ENCODE results near the gene CDK14. TPM values are rescaled to one million over a fixed set of nuclear protein-coding genes. Genes with fewer than 3 reads are reported as not detected.

CDK14 gene
- total RNA-seq, 6 donors from 2014 or later: 21.7 to 53.4 (median 37.1) TPM

- Histone ChIP-seq H3K36me3 (no peaks in the 10 kb centered on the region), H3K9me3 (no peaks in the 10 kb centered on the region), H3K4me1 (peaks cover 0 to 4% (median 2%) of the 10 kb centered on the region in 4 donors), H3K4me3 (no peak overlapping the region), H3K27ac (no peak overlapping the region), H3K27me3 (no peaks in the 10 kb centered on the region)
- ATAC-seq (ENCODE audit: low FRiP score in 2 of 2) (no peak), DNase-seq (no peak)
- 76 to 93% methylated on average over 1 of the region's 1 CpG for WGBS, 2 donors
- TF ChIP-seq EP300 (IDR thresholded peaks at IDR 0.05) (no peak), POLR2AphosphoS5 (IDR thresholded peaks at IDR 0.05) (no peak), CTCF (IDR thresholded peaks at IDR 0.05) (no peak), POLR2A (IDR thresholded peaks at IDR 0.05) (no peak)
Observed at GRCh38 chr7:90689260-90689659, 93.1 kb downstream of the CDK14 start.

- 81 to 82% methylated on average over 3 of the region's 3 CpGs for WGBS, 2 donors
Observed at GRCh38 chr7:90690159-90690858, 94.2 kb downstream of the CDK14 start.

GRCh38 chr7:90692396-90692795 lies 96.3 kb downstream of the CDK14 start:
- TF ChIP-seq EP300 (IDR thresholded peaks at IDR 0.05) (no peak), CTCF (IDR thresholded peaks at IDR 0.05) (no peak), POLR2A (IDR thresholded peaks at IDR 0.05) (no peak), POLR2AphosphoS5 (IDR thresholded peaks at IDR 0.05) (no peak)
- Histone ChIP-seq H3K4me3 (no peak overlapping the region), H3K36me3 (no peaks in the 10 kb centered on the region), H3K9me3 (no peaks in the 10 kb centered on the region), H3K4me1 (peaks cover 0 to 4% (median 0%) of the 10 kb centered on the region in 4 donors), H3K27ac (no peak overlapping the region), H3K27me3 (no peaks in the 10 kb centered on the region)
- ATAC-seq (ENCODE audit: low FRiP score in 2 of 2) (no peak), DNase-seq (no peak)
- WGBS, 2 donors: 45 to 63% methylated on average over 3 of the region's 3 CpGs

More at GRCh38 chr7:90690159-90690858, 94.2 kb downstream of the CDK14 start:
- no peaks in the 10 kb centered on the region for H3K36me3 ChIP-seq
- ATAC-seq (ENCODE audit: low FRiP score in 2 of 2) (no peak), DNase-seq (no peak)
- peaks cover 0 to 4% (median 0%) of the 10 kb centered on the region in 4 donors for H3K4me1 ChIP-seq
- H3K4me3 ChIP-seq: no peak overlapping the region
- no peaks in the 10 kb centered on the region for H3K9me3 ChIP-seq
- TF ChIP-seq POLR2AphosphoS5 (IDR thresholded peaks at IDR 0.05): no peak
- TF ChIP-seq EP300 (IDR thresholded peaks at IDR 0.05): no peak
- TF ChIP-seq POLR2A (IDR thresholded peaks at IDR 0.05): no peak
- no peak for TF ChIP-seq CTCF (IDR thresholded peaks at IDR 0.05)
- no peaks in the 10 kb centered on the region for H3K27me3 ChIP-seq
- no peak overlapping the region for H3K27ac ChIP-seq

- H3K4me3 ChIP-seq: no peak overlapping the region
- H3K36me3 ChIP-seq: no peaks in the 10 kb centered on the region
- no peak for ATAC-seq (ENCODE audit: low FRiP score in 2 of 2)
- TF ChIP-seq EP300 (IDR thresholded peaks at IDR 0.05) (no peak), CTCF (IDR thresholded peaks at IDR 0.05) (no peak), POLR2AphosphoS5 (IDR thresholded peaks at IDR 0.05) (no peak), POLR2A (IDR thresholded peaks at IDR 0.05) (no peak)
- no peak for DNase-seq
- H3K27ac ChIP-seq: no peak overlapping the region
- H3K27me3 ChIP-seq: no peaks in the 10 kb centered on the region
- 53 to 67% methylated on average over 1 of the region's 1 CpG for WGBS, 2 donors
- H3K4me1 ChIP-seq: peaks cover 0 to 4% (median 0%) of the 10 kb centered on the region in 4 donors
- no peaks in the 10 kb centered on the region for H3K9me3 ChIP-seq
Observed at GRCh38 chr7:90692947-90693346, 96.8 kb downstream of the CDK14 start.

- Histone ChIP-seq H3K4me3 (no peak overlapping the region), H3K9me3 (no peaks in the 10 kb centered on the region), H3K36me3 (no peaks in the 10 kb centered on the region), H3K27ac (no peak overlapping the region), H3K27me3 (no peaks in the 10 kb centered on the region), H3K4me1 (peaks cover 3 to 7% (median 5%) of the 10 kb centered on the region in 4 donors)
- no peak for DNase-seq
- no peak for TF ChIP-seq CTCF (IDR thresholded peaks at IDR 0.05)
- TF ChIP-seq EP300 (IDR thresholded peaks at IDR 0.05): no peak
- no peak for TF ChIP-seq POLR2A (IDR thresholded peaks at IDR 0.05)
- TF ChIP-seq POLR2AphosphoS5 (IDR thresholded peaks at IDR 0.05): no peak
- no peak for ATAC-seq (ENCODE audit: low FRiP score in 2 of 2)
Observed at GRCh38 chr7:90693939-90694338, 97.8 kb downstream of the CDK14 start.

Data from upper lobe of left lung (tissue), 6 donors.